CD4-positive, alpha-beta T cell treated with Interleukin-6 at 100 ng/mL for 8 hours (primary cell): ENCODE results near the gene TLE2.
A peak's percentile ranks its signal among the peaks of the same experiment; 100 is the strongest.

Experiments used
- DNase-seq: peaks from one replicate; pipeline ENCODE4 v3.0.0-alpha.2; 2020; ENCODE audit warnings: mixed read lengths, low spot score

The TLE2 gene

DNA sequence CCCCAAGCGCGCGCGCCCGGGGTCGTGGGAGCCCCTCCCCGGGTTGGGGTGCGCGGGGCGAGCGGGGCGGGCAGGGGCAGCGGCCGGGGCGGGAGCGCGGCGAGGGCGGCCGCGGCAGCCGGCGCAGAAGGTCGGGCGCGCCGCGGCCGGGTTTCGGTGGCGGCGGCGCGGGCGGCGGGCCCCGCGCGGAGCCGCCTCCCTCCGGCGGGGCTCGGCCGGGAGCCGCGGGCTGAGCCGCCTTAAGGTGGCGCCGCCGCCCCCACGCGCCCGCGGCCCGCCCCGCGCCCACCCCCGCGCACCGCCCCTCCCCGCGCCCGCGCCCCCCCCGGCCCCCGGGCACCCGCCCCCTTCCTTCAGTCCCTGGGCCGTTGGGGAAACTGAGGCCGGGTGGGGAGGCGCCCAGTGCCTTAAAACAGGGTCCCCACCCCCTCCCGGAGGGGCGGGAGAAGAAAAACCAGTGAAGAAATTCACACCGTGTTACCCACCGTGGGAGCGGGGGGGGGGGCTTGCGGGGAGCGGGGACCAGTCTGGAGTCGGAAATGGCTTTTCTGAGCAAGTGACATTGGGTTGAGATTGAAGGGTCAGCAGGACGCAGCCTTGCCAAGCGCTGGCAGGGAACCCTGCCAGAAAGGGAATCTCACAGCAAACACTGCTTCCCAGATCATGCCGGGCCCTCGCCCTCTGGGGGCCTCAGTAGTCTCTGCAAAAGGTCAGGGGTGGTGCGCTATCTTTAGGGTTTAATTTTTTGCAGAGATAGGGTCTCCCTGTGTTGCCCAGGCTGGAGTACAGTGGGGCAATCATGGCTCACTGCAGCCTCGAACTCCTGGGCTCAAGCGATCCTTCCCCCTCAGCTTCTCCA, at the start of gene TLE2:
TSS of gene TLE2 (minus strand) at position 216 of the 859 bp plus-strand sequence. CDS start 376 bp downstream, outside the sequence.
- no peak for DNase-seq

DNA sequence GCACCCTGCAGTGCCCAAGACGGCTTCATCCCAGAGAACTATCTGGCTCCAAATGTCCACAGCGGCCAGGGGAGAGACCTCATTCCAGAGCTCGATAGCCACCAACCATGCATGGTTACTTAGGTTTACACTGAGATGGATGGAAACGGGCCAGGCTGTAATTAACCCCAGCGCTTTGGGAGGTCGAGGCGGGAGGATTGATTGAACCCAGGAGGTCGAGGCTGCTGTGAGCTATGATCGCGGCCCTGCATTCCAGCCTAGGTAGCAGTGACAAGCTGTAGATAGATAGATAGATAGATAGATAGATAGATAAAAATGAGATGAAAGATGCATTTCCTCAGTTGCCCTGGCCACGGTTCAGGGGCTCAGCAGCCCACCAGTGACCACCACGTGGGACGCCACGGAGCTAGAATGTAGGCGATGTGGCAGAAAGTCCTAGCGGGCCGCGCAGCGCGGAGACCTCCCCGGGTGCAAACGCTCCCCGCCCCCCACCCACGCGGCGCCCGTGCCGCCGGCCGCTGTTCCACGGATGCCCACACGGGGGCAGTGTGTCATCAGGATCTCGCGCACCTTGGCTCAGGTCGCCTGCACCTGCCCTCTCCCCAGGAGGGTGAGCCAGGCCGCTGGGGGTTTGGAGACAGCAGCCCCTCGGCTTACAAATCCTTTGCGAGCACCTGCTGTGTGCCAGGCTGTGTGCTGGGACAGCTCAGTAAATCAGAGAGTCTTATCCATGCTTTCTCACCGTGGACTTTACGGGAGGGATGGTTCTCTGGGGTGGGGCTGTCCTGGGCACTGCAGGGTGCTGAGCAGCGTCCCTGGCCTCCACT, 46.7 kb upstream of the TLE2 start:
- DNase-seq: peak; percentile 71

DNA sequence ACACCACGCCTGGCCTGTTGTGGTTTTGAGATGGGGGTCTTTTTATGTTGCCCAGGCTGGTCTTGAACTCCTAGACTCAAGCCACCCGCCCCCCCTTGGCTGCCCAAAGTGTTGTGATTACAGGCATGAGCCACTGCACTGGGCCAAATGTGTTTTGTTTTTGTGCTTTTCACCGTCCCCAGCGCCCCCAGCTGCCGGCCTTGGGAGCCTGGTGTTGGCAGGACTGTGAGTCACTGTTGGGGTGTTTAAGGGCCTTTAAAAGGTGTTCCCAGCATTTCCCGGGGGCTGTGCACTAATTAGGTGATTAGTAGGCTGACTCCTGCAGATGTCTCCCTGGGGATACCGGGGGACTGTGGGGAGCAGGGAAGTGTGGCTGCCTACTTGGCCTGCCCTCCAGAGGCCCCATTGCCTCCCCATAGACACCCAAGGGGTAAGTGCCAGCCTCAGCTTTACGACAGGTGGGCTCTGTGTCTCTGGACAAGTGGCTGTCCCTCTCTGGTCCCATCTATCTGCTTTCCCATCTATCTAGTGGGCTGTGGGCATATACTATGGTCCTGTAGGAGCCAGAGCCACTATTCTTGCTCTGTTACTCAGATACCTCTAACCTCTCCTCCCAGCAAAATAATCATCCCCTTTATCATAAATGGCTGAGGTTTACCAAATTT, 45.0 kb upstream of the TLE2 start:
- no peak for DNase-seq

DNA sequence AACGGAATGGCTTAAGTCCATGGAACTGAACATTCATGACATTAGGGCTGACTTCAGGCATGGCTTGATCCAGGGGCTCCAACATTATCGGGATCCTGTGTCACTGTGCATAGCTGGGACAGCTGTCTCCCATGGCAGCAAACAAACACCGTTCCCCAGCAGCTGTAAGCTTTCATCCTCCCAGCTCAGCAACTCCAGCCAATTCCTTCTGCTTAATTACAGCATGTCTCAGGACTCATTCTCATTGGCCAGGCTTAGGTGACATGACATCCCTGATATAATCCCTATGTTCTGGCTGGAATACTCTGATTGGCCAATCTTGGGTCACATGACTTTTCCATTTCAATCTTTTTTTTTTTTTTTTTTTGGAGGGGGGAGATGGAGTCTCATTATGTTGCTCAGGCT, 44.1 kb upstream of the TLE2 start:
- no peak for DNase-seq

DNA sequence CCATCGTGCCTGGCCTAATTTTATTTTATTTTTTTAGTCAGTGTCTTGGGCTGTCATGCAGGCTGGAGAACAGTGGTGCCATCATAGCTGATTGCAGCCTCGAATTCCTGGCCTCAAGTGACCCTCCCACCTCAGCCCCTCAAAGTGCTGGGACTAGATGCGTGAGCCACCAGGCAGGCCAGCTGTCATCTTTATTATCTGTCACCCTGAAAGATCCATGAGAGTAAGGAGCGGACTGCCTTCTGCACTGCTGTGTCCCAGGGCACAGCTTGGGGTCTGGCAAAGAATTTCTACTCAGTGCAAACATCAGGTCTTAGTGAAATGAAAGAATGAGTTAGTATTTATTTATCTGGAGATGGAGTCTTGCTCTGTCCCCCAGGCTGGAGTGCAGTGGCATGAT, 42.7 kb upstream of the TLE2 start:
- DNase-seq: no peak

DNA sequence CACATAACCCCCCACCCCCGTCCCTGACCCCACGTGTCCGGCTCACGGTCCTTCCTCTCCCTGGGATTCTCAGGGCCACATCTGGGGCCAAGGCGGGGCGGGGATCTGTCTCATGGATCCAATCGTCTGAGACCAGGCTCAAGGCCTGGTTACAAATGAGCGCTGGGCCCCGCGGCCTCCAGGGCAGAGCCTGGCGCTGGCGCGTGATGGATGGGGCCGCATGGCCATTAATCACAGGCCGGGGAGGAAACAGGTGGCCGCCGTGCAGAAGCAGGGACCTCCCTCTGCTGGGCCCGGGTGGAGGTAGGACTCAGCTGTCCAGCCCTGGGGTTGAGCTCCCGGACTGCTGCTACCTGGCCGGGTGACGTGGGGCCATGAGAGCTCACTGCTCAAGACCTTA, 39.0 kb upstream of the TLE2 start:
- DNase-seq: no peak

DNA sequence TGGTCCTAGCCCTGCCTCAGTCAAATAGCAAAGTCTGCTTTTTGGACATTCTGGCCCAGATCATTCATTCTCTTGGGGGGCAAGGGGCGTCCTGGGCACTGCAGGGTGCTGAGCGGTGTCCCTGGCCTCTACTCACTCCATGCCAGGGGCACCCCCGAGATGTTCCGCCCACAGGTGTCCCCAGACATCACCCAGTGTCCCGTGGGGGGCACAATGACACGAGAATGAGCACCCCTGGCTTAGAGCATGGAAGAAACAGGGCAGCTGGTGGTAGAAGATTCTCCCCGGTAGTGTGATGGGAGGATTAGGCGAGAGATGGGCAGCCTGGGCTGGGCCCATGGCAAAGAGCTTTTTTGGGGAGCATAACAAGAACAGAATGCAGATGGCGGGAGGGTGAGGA, 38.5 kb upstream of the TLE2 start:
- DNase-seq: no peak

DNA sequence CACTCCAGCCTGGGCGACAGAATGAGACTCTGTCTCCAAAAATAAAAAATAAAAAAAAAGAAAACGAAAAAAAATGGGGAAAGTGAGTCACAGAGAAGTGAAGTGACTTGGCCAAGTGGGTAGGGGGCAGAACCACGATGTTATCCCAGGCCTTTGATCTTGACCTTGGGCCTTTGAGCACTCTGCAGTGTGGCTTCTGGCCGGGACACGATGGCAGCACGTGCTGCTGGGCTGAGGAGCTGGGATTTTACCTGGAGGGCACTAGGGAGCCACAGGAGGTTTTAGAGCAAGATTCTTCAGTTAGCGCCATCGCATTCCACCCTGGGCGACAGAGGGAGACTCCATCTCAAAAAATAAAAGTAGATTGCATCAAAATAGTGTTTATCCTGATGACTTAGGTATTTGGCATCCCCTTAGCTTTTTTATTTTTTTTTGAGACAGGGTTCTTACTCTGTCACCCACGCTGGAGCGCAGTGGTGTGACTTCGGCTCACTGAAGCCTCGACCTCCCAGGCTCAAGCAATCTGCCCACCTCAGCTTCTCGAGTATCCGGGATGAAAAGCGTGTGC, 37.5 kb upstream of the TLE2 start:
- no peak for DNase-seq

DNA sequence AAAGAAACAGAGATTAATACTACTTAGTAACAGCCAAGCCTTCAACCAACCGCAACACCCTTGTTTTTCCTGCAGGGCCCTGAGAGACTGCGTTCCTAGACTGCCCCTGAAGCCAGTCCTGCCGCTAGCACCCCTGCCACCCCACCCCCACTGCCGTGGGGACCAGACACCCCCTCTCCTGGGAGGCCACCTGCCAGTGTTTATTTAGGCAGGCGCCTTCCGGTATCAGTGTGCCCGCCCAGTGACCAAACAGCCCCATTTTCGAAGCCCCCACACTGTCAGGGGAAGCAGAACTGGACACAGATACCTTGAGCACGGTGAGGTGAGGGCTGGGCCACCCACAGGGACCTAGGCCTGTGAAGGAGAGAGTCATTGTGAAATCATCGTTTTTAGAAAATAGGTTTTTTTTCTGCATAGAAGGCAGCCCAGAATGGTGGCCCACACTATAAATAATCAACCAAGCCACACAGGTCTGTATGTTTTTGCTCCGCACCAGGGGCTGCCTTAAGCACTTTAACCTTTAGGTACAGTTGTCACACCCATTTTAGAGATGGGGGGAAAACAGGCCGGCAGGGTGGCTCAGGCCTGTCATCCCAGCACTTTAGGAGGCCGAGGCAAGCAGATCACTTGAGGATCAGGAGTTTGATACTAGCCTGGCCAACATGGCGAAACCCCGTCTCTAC, 36.7 kb upstream of the TLE2 start:
- no peak for DNase-seq

DNA sequence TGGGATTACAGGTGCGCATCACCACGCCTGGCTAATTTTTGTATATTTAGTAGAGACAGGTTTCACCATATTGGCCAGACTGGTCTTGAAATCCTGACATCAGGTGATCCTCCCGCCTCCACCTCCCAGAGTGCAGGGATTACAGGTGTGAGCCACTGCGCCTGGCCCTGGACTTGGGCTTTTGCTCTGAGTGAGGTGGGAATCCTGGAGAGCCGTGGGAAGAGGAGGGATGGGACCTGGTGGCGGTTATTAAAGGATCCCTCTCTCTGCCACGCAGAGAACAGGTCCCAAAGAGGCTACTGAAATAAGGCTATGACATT, 34.9 kb upstream of the TLE2 start:
- no peak for DNase-seq

DNA sequence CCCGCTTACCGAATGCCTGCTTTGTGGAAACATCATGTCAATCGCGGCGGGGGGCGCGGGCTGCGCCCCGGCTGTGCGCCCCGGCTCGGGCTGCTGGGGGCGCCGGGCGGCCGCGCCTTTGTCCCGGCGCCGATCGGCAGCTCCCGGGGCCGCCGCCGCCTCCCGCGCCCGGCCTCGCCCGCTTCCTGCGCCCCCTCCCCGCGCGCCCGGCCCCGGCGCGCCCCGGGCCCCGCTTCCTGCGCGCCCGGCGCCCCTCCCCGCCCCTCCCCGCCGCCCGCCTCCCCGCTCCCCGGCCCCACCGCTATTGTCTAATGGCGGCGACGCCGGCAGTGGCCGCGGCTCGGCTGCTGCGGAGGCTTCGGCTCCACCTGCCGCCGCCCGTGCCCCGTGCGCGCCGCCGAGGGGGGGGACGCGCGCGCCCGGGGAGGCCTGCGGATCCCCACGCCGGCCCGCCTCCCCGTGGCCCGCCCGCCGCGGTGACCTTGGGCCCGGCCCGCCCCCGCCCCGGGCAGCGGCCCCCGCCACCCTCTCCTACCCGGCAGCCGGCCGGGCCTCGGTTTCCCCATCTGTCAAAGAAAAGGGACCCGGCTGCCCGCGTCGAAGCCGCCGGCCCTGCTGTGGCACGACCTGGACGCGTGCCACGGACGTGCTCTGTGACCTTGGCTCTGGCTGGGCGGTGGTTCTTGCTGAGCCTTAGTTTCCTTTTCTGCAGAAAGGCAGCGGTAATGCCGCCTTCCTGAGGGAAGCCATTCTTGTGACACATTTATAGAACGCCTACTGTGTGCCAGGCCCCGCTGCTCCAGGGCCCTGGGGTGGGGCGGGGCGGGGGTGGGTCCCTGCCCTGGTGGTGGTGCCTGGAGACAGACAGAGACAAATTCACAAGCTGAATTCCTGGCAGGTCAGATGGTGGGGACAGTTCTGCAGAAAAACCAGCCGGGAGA, 33.4 kb upstream of the TLE2 start, which contains the start of gene TLE5:
TSS of gene TLE5 (minus strand) at position 331 of the 941 bp plus-strand sequence. CDS start at position 36, 295 bp downstream.
- DNase-seq: peak; percentile 78

DNA sequence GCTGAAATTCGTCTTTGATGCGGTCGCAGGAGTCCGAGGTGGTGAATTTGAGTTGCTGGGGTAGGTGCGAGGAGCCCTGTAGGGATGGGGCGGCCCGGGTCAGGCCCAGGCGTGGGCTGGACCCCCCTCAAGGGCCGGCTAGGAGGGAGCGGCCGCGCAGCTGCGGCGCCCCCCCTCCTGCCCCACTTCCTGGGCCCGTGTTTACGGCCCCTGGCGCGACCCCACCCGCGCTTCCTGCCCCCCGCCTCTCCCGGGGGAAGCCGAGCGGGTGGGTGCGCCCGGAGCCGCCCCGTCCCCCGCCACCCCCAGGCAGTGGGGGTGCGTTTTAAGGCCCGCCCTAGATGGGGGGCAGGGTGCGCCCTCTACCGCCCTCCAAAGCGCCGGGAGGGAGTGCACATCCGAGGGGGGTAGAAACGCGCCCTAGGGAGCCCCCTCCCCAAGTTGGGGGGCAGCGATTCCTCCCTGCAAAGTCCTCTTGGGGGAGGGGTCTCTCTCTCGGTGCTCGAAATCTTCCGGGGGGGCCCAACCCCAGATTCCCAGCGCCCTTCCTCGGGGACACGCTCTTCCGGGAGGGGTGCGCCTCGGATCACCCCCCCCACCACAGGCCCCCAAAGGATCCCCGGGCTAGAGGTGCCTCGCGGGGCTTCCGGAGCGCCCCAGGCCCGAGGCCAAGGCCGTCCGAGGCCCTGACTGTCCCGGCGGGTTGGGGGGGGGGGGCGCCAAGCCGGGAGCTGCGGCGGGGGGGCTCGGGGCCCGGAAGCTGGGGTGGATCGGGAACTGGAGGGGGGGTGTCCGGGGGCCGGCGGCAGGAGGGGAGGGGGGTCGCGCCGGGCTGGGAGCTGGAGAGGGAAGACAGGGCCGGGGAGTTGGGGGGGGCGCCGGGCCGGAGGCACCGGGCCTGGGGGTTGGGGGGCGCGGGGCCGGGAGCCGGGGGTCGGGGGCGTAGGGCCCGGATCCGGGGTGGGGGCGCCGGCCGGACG, 32.4 kb upstream of the TLE2 start:
- DNase-seq: peak; percentile 87

DNA sequence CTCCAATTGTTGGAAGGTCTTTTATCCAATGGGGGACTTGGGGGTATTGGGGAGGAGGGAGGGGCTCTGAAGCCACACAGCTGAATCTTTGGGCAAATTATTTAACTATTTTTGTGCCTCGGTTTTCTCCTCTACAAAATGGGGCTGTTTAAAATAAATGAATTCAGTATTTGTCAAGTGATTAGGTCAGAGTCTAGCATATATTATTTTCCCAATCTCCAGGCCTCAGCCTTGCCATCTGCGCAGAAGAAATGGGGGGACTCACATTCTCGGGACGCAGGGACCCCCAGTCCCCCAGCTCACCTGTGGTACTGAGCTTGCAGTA, 31.7 kb upstream of the TLE2 start:
- DNase-seq: no peak

DNA sequence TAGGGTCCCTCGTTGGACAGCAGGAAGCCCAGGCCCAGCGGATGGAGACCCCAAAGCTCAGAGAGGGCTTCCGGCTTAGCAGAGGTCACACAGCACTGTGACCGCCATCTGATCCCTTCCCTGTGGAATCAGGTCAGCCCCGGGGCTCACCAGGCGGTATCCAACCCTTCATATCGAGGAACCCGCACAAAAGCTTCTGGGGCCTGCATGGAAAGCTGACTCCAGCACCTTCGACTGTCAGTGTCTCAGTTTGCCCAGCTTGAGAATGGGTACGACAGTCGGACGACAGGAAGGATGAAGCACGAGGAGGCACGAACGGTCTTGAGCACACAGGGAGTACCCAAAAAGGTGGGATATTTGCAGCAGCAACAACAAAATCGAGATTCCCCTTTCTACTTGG, 30.6 kb upstream of the TLE2 start:
- DNase-seq: no peak

DNA sequence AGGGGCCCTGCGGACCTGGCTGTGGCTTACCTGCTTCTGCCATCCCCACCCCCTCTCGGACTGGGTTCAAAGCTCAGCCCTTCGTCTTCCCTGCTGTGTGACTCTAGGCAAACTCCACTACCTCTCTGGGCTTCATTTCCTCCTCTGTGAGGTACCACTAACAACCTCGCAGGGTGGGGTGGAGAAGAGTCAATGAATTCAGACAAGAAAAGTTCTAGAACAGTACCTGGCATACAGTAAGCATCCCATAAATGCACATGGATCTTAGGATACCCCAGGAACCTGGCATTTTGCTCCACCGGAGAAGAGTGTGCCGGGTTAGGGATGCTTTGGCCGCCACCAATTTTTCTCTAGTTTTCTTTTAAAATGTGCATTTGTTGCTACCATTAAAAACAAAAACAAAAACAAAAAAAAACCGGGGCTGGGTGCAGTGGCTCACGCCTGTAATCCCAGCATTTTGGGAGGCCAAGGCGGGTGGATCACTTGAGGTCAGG, 29.8 kb upstream of the TLE2 start:
- no peak for DNase-seq

DNA sequence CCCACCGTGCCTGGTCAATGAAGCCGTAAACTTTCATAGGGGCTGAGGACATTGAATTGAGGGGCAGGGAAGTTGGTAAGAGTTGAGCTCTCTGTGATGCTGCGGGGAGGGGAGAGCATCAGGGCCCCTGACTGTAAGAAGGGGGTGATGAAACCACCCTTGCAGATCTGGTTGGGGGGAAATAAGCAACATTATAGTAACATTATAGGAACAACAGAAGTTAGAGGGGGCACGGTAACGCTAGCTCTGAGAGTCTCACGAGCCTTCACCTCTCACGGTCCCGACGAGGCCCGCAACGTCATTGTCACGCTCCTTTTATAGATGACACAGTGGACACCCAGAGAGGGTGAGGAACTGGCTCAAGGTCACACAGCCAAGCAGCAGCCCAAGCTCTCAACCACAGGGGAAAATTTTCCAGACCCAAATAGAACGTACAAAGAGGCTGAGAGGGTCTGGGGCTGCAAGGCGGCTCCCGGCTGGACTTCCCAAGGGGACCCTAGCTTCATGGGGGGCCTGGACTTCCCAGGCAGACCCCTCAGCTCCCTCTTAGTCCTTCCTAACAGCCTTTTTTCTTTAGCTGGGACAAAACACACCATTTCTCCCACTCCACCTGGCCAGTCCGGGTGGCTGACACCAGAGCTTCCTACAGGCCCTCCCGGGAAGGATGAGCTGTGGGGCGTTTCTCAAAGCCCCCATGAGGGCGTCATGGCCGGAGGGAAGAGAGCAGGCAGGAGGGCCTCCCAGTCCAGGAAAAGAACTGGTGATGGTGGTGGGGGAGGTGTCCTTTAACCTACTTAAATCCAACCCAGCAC, 29.1 kb upstream of the TLE2 start:
- no peak for DNase-seq

DNA sequence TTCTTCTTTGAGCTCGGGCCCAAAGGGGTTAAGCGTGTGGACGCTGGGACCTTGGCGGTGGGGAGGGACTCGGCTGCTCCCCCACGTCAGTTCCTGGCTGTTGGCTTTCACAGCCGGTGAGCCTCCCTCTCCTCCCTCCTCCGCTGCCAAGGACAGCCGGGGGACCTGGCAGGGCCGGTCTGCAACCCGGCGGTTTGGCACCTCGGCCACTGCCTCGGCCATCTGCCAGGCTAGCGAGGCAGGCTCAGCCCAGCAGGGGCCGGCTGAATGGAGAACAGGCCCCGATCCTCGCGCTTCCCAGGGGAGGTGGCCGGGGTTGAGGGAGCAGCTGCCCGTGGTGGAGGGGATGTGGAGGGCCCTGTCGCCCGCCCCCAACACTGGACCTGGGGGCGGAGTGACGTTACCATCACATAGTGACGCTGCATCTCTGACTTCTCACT, 28.2 kb upstream of the TLE2 start:
- no peak for DNase-seq

DNA sequence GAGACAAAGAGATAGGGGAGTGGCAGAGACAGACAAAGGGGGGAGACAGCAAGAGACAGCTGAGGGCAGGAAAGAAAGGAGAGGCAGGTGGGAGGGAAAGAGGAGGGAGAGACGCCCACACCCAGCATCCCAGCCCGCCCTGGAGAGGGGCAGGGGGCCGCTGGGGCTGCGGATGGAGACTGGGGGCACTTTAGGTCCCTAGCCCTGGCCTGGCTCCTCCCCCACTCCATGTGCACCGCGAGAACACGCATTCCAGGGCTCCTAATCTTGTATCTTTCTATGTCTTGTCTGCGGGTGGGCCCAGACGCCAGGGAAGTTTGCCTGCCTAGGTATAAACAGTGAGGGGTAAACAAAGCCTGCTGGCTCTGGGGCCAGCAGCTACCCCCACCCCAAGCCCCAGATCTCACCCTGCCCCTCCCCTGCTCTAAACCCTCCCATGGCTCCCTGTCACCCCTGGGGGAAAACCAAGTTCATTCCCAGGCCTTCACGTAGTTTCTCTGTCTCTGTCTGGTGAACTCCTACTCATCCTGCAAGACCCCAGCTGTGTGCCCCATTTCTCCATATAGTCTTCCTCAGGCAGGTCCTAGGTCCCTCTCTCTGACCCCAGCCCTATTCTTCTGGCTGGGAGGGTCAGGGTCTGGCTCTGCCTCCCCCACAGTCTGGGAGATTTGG, 27.5 kb upstream of the TLE2 start:
- no peak for DNase-seq
